ENCODE results near the gene MRPS33.
"Not testable (repeated sequence)": the region's sequence is repeated elsewhere in the genome, so short reads cannot be mapped to it uniquely, and the experiment has no call there.

The MRPS33 gene

DNA sequence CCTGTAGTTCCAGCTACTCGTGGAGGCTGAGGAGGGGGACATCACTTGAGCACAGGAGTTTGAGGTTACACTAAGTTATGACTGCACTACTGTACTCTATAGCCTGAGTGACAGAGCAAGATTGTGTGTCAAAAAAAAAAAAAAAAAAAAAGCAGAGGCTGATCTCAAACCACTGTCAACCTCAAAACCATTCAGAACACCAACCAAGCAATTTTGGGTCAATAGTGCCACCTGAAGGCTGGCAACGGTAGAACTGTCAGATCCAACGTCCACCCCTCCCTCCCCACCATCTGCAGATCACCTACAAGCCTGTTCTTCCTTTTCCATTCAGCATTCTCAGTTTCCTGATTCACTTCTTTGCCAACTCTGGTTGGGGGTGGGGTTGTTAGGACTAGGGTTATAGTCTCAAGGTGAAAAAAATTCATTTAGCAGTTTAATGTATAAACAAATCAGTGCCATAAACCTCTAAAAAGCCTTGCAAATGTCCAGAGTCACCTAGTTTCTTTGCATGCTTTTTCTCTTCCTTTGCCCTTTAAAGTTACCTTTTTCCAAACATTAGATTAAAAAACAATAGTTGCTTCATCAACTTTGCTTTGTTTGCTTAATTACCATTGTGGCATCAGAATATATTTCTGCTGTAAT lies 2.6 kb downstream of the MRPS33 start:
- FAIRE-seq, result peak; percentile 86

DNA sequence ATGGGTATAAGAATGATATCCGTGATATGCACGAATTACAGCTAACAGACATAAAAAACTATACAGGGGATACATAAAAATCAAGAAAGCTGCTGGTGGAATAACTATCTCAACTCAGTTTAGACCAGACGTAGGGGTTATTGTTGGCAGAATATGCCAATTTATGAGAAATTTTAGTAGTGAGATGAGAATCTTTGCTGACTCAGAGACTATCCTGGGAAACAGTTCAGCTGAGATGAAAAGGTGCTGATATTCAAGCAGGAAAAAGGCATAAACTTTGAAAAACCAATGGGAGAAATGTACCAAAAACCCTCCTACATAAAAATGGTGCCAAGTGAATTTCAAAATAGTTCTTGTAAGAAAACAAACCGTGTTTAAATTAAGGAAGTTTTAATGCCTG lies 3.3 kb downstream of the MRPS33 start:
- FAIRE-seq, result no peak

DNA sequence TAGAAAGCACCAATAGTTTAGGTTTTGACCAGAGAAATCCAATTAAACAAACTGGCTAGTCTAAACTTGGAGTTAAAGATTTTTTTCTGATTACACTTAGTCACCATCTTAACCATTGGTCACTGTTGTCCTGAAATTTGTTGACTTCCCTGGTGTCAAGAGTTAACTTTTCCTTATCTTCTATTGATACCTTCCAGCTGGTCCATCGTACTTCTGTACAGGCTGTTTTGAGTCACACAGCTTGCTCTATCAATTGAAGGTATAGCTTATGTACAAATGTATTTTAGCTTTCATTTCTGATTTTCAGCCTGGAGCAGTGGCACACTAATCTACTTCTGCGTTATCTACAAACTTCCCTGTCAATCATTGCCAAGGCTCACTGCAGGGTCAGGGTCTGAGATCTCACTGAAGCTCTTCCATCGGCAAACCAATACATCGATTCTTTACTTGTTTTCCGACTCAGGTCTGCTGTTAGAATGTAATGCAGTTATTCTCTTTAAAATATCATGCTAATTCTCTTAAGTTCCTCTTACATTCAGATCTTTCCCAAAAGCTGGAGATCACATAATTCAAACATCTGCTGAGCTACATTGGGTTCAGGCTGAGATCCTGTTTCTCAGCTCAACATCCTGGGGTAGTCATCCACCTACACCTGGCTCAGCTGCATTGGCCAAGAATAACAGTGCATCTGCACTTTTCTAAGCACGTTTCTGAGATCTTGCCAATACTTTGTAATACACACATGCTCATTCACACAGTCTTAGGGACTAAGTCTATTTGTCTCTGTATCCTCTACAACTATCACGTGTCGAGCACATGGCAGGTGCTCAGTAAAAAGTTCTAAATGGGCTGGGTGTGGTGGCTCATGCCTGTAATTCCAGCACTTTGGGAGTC lies 11.3 kb downstream of the MRPS33 start:
- FAIRE-seq, result no peak

DNA sequence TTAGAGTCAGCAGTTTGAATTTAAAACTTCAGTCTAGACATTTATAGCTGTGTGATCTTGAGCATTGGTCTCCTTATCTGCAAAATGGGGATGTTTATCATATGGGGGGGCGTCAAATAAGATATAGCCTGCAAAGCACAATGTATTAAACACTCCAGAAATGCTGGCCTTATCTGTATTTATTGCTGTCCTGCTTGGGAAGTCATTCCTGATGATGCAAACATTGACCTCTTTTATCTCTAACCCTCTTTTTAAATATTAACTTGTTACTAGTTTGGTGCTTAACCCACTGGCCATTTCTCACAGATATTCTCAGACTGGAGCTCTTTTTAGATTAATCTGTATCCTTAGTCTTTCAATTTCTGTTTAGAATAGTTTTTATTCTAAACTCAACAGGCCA lies 13.2 kb downstream of the MRPS33 start:
- no peak for FAIRE-seq

DNA sequence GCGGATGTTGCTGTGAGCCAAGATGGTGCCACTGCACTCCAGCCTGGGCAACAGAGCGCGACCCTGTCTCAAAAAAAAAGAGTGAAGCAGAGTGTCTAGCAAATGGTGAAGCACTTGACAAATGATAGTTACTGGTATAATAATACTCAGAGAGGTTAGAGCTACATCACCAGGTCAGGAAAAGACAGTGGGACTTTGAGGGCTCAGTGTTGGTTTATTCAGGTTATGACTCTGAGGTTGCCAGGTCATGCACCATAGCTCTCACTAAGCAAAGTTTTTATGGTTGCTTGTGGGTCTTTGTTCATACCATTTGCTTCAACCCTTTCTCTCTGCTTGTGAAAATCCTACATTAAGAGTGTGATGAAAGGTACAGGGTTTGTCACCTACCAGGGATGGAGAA lies 13.6 kb downstream of the MRPS33 start:
- FAIRE-seq, result no peak

DNA sequence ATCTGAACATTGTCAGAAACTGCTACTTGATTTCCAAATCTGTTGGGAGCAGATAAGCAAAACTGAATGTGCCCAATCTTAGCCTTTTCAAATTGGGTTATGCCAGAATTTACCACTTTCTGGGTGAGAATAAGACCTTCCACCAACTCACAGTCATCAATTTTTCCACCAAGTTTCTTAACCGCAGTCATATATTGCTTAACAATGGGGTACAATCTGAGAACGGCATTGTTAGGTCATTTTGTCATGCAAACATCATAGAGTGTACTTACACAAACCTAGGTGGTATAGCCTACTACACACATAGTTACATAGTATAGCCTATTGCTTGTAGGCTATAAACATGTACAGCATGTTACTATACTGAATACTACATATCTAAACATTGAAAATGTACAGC lies 16.0 kb downstream of the MRPS33 start:
- FAIRE-seq, result no peak

DNA sequence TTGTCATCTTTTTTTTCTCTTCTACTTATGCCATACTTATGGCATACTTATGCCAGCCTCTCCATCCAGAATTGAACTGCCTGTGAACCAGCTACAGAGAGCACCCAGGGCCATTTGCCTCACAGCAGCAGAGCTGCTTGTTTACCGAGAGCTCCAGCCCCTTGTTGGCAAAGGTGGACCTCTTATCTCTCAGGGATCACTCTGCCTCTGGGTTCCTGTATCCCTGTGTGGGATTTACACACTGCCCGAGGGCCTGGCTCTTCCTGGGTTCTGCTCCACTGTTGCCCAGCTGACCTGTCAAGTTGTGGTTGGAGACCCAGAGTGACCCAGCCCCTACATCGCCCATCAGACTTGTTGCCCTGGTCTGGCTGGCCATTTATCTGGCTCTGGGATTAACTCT lies 22.3 kb downstream of the MRPS33 start:
- no peak for FAIRE-seq

DNA sequence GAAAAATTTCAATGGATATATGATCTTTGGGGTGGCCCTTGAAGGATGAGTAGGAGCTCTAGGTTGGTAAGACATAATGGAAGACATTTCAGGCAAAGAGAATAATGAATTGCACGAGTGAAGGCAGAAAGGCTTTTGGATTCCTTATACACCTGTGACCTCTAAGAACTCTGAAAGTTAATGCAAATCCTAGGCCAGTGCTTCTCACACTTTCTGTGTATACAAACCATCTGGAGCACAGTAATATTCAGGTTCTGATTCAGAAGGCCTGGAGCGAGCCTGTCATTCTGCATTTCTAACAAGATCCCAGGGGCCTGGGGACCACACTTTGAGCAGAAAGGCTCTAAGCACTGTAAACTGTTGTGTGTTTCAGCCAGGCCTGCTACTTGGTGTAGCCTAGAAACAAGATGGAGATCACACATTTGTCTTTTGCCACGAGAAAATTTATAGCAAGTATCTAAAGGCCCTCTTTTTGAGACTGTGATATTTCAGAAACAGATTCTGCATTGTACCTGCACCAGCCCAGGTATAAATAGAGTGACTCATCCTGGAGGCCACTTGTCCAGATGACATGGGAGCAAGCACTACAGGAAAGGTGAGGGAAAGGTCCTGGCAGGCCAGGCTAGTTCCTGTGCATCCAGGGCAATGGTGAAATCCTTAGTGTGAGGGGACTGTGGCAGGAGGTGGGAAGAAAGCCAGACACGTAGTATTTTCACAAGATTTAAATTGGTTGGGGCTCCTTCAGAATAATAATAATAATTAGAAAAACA lies 24.4 kb downstream of the MRPS33 start:
- FAIRE-seq, result no peak

DNA sequence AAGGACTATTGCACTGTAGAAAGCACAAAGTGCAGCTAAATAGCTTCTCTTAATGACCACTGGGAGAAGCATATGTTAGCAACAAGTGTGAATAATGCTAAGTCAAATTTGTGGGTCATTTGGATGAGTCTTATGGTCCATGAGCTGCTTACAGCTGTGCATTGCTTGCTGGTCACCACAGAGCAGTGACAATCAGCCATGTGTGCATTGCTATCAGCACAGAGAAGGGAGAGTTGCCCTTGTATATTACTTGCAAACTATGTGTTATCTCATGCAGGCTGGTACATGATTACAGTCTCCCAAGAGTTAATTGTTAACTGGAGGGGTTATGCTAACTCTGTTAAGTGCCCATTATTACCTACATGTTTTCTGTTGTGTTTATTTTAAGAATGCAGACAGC lies 25.7 kb downstream of the MRPS33 start:
- no peak for FAIRE-seq

DNA sequence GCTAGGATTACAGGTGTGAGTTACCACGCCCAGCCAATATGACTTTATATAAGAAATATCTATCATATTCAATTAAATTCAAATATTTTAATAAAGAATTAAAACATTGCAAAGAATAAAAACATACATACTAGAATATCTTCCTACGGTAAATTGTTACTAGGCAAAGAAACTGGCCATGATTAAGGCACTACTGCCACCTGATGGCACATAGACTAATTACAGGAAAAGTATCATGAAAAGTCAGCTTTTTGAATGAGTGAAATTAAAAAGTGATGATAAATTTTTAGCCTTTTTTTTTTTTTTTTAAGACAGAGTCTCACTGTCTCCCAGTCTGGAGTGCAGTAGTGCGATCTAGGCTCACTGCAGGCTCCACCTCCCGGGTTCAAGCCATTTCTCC lies 30.9 kb downstream of the MRPS33 start:
- FAIRE-seq, result no peak

DNA sequence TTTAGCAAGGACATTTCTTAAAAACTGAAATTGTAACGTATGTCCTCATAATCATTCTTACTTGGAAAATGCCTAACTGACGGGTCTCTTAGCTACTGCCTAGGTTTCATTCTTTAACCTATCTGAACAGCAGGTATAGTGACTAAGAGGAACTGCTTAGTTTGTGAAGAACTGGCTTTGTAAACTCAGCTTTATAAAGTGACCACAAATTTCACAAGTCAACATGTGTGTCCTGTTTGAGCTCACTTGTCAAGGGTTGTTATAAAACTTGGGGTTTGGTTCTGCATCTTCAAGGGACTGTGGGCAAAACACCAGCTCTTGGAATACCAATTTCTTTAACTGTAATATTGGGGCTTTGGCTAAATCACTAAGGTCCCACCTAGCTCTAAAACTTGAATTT lies 32.2 kb downstream of the MRPS33 start:
- FAIRE-seq, result no peak

DNA sequence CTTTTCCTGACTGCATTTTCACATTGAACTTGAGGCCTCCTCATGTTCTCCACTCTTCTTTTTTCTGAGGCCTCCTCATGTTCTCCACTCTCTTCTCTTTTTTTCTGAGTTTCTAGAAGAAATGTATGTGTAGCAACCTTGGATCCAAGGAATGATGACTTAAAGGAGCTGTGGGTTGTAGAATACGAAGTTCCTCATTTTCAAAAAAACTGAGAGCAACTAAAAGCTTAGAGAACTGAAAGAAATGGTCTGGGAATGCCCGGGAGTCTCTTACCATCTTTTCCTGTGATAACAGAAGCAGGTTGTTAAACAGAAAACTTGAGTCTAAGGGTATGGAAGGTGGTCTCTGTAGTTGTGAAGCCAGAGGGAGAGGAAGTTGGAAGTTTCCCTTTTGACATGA lies 32.8 kb downstream of the MRPS33 start:
- no peak for FAIRE-seq

DNA sequence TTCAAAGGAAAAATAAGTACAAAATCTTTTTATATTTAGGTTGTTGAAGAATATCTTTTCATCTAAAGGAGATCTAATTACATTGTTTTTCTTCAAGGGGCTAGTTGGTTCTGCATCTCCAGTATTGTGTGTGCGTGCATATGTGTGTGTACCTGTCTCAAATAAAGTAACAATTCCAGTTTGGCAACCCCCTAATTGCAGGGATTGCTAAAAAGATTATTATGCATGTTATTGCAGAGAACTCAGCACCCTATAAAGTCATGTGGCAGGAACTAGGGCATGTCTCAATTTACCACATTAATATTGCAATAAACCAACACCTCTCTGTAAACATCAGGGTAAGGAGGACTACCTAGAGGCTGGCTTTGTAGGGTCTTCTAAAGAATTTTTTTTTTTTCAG lies 37.0 kb downstream of the MRPS33 start:
- FAIRE-seq, result no peak

DNA sequence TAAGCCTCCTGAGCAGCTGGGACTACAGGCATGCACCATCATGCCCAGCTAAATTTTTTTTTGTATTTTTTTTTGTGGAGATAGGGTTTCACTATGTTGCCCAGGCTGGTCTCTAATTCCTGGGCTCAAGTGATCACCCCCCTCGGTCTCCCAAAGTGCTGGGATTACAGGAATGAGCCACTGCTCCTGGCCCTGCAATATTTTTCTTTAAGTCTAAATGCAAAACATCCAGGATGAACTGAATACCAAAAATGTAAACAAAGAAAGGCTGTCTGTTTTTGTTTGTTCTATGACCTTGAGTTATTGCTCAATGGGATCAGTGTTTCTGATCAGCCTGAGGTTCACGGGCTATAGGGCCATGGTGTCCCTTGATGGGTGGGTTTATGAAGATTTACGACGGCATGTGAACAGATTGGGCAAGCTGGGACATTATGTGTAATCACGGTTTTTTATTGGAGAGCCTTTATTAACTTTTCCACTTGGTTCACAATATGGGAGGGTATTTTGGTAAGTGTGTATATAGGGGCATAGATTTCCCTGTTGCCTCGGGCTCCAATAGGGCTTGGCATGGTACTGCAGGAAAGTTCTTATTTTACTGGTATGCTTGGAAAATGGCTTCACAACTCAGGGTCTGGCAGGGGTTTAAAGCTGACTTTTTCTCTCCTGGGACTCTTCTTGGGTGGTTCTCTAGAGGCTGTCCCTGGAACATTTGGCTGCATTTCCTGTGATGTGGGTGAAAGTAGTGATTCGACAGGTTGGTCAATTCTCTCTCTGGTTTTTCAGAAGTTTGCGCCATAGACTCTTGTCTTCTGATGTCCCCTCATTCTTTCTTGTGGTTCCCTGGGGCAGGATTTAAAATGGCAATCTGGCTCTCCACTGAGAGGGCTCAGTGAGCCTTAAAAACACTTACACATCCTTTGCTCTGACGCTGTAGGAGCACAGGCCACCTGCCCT lies 41.6 kb downstream of the MRPS33 start:
- FAIRE-seq, result no peak

DNA sequence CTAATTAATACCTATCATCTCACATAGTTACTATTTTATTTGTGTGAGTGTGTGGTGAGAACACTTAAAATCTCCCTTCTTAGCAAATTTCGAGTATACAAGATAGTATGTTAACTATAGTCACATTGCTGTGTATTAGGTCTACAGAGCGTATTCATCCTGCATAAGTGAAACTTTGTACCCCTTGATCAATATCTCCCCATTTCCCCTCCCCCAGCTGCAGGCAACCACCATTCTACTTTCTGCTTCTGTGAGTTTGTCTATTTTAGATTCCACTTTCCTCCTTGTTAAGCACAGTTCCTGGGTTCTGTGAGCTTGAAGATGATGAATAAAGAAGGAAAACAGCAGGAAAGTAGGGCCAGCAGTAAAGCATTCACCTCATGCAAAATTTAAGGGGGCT lies 42.4 kb downstream of the MRPS33 start:
- no peak for FAIRE-seq

DNA sequence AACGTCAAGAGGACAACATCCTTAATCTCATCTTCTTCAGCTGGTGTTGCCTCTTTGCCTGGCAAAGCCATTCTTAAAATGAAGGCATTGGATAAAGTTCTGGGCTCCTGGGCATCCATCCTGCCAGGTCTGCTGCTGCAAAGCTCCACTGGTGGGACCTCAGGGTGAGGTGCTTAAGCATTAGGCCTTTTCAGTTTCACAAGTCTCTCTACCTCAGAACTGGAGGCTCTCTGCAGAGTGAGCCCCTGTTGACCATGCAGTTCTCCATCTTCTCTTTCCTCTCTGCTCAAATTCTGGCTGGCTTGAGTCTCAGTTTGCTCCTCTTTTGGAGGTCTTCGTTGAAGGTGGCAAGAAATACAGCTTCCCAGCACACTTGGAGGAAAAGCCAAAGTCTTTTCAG lies 47.3 kb downstream of the MRPS33 start:
- FAIRE-seq, result no peak

DNA sequence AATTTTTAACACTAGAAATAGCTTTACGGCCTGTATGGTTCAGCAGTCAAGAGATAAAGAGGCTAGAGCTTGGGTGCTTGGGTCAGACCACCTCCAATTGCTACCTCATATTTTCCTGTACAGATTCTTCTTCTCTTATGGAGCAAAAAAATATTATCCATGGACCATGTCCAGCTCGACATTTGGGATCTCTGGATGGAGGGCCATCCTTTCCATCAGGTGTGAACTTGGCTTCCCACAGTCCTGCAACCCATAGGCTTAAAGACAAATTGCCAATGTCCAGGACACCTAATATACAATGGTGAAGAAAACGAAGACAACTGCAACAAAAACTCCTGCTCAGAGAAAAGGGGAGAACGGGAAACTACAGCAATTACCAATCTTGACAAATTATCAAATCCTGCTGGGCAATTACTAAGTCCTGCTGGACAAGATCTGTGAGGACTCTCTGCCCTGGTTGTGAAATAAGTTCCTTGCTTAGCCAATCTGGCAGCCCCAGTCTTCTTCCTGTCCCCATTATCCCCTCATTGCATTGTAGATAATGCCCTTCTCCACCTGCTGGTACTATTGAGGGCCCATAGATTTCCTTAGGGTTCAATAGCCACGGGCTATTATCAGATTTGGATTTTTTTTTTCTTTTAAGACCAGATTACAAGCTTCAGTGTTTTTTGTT lies 48.1 kb downstream of the MRPS33 start:
- FAIRE-seq, result no peak

DNA sequence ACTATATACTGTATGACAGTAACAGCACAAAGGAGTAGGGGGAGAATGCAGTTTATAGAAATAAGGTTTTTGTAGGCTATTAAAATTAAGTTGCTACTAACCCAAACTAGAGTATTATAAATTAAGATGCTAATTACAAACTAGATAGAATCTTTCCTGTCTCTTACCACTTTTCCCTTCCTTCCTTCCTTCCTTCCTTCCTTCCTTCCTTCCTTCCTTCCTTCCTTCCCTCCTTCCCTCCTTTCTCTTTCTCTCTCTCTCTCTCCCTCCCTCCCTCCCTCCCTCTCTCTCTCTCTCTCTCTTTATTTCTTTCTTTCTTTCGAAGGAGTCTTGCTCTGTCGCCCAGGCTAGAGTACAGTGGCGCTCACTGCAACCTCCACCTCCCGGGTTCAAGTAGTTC lies 53.6 kb downstream of the MRPS33 start:
- no peak for FAIRE-seq

DNA sequence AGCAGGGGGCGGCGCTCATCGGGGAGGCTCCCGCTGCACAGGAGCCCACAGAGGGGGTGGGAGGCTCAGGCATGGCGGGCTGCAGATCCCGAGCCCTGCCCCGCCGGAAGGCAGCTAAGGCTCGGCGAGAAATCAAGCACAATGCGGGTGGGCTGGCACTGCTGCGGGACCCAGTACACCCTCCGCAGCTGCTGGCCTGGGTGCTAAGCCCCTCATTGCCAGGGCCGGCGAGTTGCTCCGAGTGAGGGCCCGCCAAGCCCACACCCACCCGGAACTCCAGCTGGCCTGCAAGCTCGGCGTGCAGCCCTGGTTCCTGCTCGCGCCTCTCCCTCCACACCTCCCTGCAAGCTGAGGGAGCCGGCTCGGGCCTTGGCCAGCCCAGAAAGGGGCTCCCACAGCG lies 57.8 kb downstream of the MRPS33 start:
- FAIRE-seq, result not testable (repeated sequence)
